ENCODE data around the gene JMJD8.

Gene JMJD8

GRCh38 chr16:652454-653305 is 31.5 kb downstream of the JMJD8 start:
- H3K4me1 ChIP-seq (ENCODE audit: control insufficient read depth, insufficient read depth, low read length) = peaks cover 25% of the 10 kb centered on the region
- no peak overlapping the region for H3K9ac ChIP-seq (ENCODE audit: low read length in 2 of 2)
- no peaks in the 10 kb centered on the region for H3K9me3 ChIP-seq (ENCODE audit: control insufficient read depth in 2 of 2, low read length in 2 of 2)
- no peak overlapping the region for H3K4me3 ChIP-seq (ENCODE audit: low read length in 2 of 2)
- H3K27ac ChIP-seq (ENCODE audit: low read length) = no peak overlapping the region
- H3K36me3 ChIP-seq (ENCODE audit: control insufficient read depth in 2 of 2, insufficient read depth in 2 of 2, low read length in 2 of 2) = no peaks in the 10 kb centered on the region
- H3K27me3 ChIP-seq (ENCODE audit: control insufficient read depth in 1 of 2, insufficient read depth in 2 of 2, low read length in 2 of 2) = no peaks in the 10 kb centered on the region

GRCh38 chr16:651844-652243 is 32.3 kb downstream of the JMJD8 start:
- Histone ChIP-seq H3K9ac (ENCODE audit: low read length in 2 of 2) (no peak overlapping the region), H3K4me3 (ENCODE audit: low read length in 2 of 2) (no peak overlapping the region), H3K4me1 (ENCODE audit: control insufficient read depth, insufficient read depth, low read length) (peaks cover 30% of the 10 kb centered on the region), H3K27ac (ENCODE audit: low read length) (no peak overlapping the region), H3K36me3 (ENCODE audit: control insufficient read depth in 2 of 2, insufficient read depth in 2 of 2, low read length in 2 of 2) (no peaks in the 10 kb centered on the region), H3K9me3 (ENCODE audit: control insufficient read depth in 2 of 2, low read length in 2 of 2) (no peaks in the 10 kb centered on the region), H3K27me3 (ENCODE audit: control insufficient read depth in 1 of 2, insufficient read depth in 2 of 2, low read length in 2 of 2) (no peaks in the 10 kb centered on the region)

- Histone ChIP-seq H3K27me3 (ENCODE audit: control insufficient read depth in 1 of 2, insufficient read depth in 2 of 2, low read length in 2 of 2) (no peaks in the 10 kb centered on the region), H3K9me3 (ENCODE audit: control insufficient read depth in 2 of 2, low read length in 2 of 2) (no peaks in the 10 kb centered on the region), H3K4me3 (ENCODE audit: low read length in 2 of 2) (peak overlapping the region; percentile 76 to 78), H3K9ac (ENCODE audit: low read length in 2 of 2) (peak overlapping the region; percentile 74 to 93), H3K36me3 (ENCODE audit: control insufficient read depth in 2 of 2, insufficient read depth in 2 of 2, low read length in 2 of 2) (no peaks in the 10 kb centered on the region), H3K4me1 (ENCODE audit: control insufficient read depth, insufficient read depth, low read length) (peaks cover 38% of the 10 kb centered on the region), H3K27ac (ENCODE audit: low read length) (no peak overlapping the region)
These were observed 34.5 kb downstream of the JMJD8 start for GRCh38 chr16:649631-650030.

DNA sequence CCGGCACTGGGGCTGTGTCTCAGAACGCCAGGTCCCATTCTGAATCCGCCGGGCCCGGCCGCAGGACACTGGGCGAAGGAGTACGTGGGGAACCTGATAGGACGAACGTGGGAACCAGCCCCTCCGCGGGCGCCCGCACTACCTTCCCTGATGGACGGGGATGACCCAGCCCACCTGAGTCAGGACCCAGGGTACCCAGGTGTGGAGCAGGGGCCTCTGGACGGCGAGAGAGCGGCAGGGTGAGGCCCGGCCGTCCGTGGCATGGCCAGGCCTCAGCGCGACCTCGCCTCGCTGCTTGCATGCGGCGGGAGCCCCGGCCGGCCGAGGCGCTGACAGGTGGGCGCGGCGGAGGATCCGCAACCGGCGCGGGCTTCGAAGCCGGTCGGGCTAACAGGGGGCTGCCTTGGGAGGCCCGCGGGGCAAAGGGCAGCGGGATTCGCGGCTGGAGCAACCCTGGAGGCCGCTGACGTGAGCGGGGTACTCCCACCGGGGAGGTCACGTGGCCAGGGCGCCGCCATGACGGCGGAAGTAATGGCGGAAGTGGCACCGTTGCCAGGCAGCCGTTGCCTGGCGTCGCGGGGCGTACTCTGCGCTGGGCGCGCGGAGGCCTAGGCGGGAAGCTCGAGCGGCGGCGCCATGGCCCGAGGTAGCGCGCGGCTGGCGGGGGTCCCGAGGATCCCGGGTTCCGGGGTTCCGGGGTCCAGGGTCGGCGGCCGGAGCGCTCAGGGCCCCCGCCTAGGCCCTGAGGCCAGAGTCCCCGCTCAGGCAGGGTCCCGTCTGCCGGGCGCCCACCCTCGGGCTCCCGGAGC is 35.1 kb downstream of the JMJD8 start, which contains the start of gene WDR90:
TSS of gene WDR90 (plus strand) at position 585 of the 809 bp plus-strand sequence. CDS start at position 637, 52 bp downstream.
- Histone ChIP-seq H3K4me3 (ENCODE audit: low read length in 2 of 2) (peak within 1 kb of the TSS; percentile 76 to 78), H3K27me3 (ENCODE audit: control insufficient read depth in 1 of 2, insufficient read depth in 2 of 2, low read length in 2 of 2) (no peaks in the 10 kb centered on the region), H3K4me1 (ENCODE audit: control insufficient read depth, insufficient read depth, low read length) (peaks cover 38% of the 10 kb centered on the region), H3K9me3 (ENCODE audit: control insufficient read depth in 2 of 2, low read length in 2 of 2) (no peaks in the 10 kb centered on the region), H3K9ac (ENCODE audit: low read length in 2 of 2) (peak within 1 kb of the TSS; percentile 84 to 93), H3K27ac (ENCODE audit: low read length) (peak within 1 kb of the TSS; percentile 80), H3K36me3 (ENCODE audit: control insufficient read depth in 2 of 2, insufficient read depth in 2 of 2, low read length in 2 of 2) (no peaks in the 10 kb centered on the region)

DNA sequence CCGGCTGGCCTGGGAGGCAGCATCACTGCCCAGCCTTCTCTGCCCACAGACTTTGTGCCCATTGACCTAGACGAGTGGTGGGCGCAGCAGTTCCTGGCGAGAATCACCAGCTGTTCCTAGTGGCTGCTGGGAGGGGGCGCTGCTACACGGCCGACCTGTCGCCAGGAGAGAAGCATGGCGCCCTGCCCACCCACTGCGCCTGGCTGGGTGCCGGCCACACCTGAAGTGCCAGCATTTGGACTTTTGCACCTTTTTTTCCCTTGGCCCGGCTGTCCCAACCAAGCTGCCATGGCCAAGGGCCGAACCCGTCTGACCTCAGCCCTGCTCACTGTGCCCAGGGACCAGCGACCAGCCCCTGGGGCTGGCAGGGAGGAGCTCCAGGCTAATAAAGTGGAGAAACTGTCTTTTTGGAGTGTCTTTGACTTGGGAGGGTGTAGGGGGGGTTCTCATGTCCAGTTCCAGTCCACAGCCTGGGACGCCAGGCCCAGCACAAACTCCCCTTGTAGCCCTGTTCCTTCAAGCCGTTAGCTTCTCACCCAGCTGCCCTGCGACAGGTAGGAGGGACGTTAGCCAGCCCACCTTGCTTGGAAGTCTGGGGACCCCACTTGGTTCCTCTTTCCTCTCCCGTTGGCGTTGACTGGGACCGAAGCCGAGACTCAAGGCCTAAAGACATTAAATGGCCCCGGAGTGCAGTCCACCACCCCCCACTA is 35.9 kb downstream of the JMJD8 start:
- peaks cover 38% of the 10 kb centered on the region for H3K4me1 ChIP-seq (ENCODE audit: control insufficient read depth, insufficient read depth, low read length)
- no peaks in the 10 kb centered on the region for H3K9me3 ChIP-seq (ENCODE audit: control insufficient read depth in 2 of 2, low read length in 2 of 2)
- H3K36me3 ChIP-seq (ENCODE audit: control insufficient read depth in 2 of 2, insufficient read depth in 2 of 2, low read length in 2 of 2) = no peaks in the 10 kb centered on the region
- H3K27ac ChIP-seq (ENCODE audit: low read length) = peak overlapping the region; percentile 80
- H3K4me3 ChIP-seq (ENCODE audit: low read length in 2 of 2) = peak overlapping the region; percentile 76 to 78
- no peaks in the 10 kb centered on the region for H3K27me3 ChIP-seq (ENCODE audit: control insufficient read depth in 1 of 2, insufficient read depth in 2 of 2, low read length in 2 of 2)
- peak overlapping the region; percentile 84 to 93 for H3K9ac ChIP-seq (ENCODE audit: low read length in 2 of 2)

DNA sequence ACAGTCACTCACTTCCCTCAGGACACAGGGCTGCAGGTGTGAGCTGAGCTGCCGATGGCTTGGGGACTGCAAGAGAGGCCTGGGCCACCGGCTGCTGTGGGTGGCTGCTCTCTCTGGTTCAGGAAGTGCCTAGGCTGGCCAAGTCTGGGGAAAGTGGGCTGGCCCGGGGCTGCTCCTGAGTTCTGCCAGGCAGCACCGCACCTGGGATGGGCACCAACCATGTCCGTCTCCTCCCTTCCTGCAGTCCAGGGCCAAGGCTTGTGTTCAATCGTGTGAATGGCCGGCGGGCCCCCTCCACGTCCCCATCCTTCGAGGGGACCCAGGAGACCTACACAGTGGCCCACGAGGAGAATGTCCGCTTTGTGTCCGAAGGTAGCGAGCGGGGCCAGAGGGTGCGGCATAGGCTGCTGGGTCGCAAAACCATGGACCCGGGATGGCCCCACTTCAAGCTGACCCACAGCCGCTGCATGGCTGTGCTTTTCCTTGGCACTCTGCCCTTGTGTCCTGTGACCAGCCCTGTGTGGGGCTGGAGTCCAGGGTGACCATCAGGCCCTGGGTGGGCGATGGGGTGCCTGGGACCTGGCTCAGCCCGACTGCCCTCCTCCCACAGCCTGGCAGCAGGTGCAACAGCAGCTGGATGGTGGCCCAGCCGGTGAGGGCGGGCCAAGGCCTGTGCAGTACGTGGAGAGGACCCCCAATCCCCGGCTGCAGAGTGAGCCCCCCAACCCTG is 36.8 kb downstream of the JMJD8 start:
- no peaks in the 10 kb centered on the region for H3K27me3 ChIP-seq (ENCODE audit: control insufficient read depth in 1 of 2, insufficient read depth in 2 of 2, low read length in 2 of 2)
- no peaks in the 10 kb centered on the region for H3K9me3 ChIP-seq (ENCODE audit: control insufficient read depth in 2 of 2, low read length in 2 of 2)
- no peaks in the 10 kb centered on the region for H3K36me3 ChIP-seq (ENCODE audit: control insufficient read depth in 2 of 2, insufficient read depth in 2 of 2, low read length in 2 of 2)
- H3K4me3 ChIP-seq (ENCODE audit: low read length in 2 of 2) = no peak overlapping the region
- peaks cover 47% of the 10 kb centered on the region for H3K4me1 ChIP-seq (ENCODE audit: control insufficient read depth, insufficient read depth, low read length)
- no peak overlapping the region for H3K9ac ChIP-seq (ENCODE audit: low read length in 2 of 2)
- peak overlapping the region; percentile 80 for H3K27ac ChIP-seq (ENCODE audit: low read length)

DNA sequence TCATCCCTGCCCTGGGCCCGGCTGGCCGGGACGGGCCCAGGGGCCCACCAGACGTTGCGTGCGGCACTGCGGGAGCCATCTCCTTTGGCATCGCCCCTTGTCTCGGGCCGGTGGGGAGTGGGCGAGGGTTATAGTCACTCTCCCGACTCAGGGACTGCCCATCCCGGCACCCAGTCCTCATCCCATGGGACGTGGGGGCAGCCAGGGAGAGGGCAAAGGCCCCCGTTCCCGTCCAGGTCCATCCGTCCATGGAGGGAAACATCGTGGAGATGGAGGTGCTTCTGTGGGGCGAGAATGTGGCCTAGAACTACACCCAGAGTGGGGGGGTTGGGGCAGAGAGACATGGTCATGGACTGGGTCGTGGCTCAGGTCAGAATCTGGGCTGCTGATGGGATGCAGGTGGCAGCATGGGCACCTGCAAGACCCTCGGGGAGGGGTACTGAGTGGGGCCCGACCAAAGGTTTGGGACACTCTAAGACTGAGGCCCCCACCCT is 37.4 kb downstream of the JMJD8 start:
- Histone ChIP-seq H3K36me3 (ENCODE audit: control insufficient read depth in 2 of 2, insufficient read depth in 2 of 2, low read length in 2 of 2) (no peaks in the 10 kb centered on the region), H3K27me3 (ENCODE audit: control insufficient read depth in 1 of 2, insufficient read depth in 2 of 2, low read length in 2 of 2) (no peaks in the 10 kb centered on the region), H3K9ac (ENCODE audit: low read length in 2 of 2) (no peak overlapping the region), H3K4me1 (ENCODE audit: control insufficient read depth, insufficient read depth, low read length) (peaks cover 48% of the 10 kb centered on the region), H3K9me3 (ENCODE audit: control insufficient read depth in 2 of 2, low read length in 2 of 2) (no peaks in the 10 kb centered on the region), H3K4me3 (ENCODE audit: low read length in 2 of 2) (no peak overlapping the region), H3K27ac (ENCODE audit: low read length) (no peak overlapping the region)

- H3K27me3 ChIP-seq (ENCODE audit: control insufficient read depth in 1 of 2, insufficient read depth in 2 of 2, low read length in 2 of 2) = no peaks in the 10 kb centered on the region
- H3K36me3 ChIP-seq (ENCODE audit: control insufficient read depth in 2 of 2, insufficient read depth in 2 of 2, low read length in 2 of 2) = no peaks in the 10 kb centered on the region
- peaks cover 54% of the 10 kb centered on the region for H3K4me1 ChIP-seq (ENCODE audit: control insufficient read depth, insufficient read depth, low read length)
- no peak overlapping the region for H3K4me3 ChIP-seq (ENCODE audit: low read length in 2 of 2)
- H3K27ac ChIP-seq (ENCODE audit: low read length) = no peak overlapping the region
- no peak overlapping the region for H3K9ac ChIP-seq (ENCODE audit: low read length in 2 of 2)
- no peaks in the 10 kb centered on the region for H3K9me3 ChIP-seq (ENCODE audit: control insufficient read depth in 2 of 2, low read length in 2 of 2)
These were observed 38.1 kb downstream of the JMJD8 start for GRCh38 chr16:645852-646678.

DNA sequence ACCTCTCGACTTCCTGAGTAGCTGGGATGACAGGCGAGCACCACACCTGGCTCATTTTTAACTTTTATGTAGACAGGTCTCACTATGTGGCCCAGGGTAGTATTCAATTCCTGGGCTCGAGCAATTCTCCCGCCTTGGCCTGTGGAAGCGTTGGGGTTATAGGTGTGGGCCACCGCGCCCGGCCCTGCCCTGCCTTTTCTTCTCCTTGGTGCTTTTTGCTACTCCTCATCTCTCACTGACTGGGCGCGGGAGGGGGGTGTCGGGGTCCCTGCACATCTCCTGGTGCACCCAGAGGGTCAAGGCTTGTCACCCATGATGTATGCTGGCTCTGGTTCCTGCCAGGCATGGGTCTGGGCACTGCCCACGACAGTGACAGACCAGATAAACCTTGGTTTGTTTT is 39.6 kb downstream of the JMJD8 start:
- H3K36me3 ChIP-seq (ENCODE audit: control insufficient read depth in 2 of 2, insufficient read depth in 2 of 2, low read length in 2 of 2) = no peaks in the 10 kb centered on the region
- no peak overlapping the region for H3K9ac ChIP-seq (ENCODE audit: low read length in 2 of 2)
- H3K9me3 ChIP-seq (ENCODE audit: control insufficient read depth in 2 of 2, low read length in 2 of 2) = no peaks in the 10 kb centered on the region
- no peaks in the 10 kb centered on the region for H3K27me3 ChIP-seq (ENCODE audit: control insufficient read depth in 1 of 2, insufficient read depth in 2 of 2, low read length in 2 of 2)
- H3K27ac ChIP-seq (ENCODE audit: low read length) = no peak overlapping the region
- no peak overlapping the region for H3K4me3 ChIP-seq (ENCODE audit: low read length in 2 of 2)
- peaks cover 49% of the 10 kb centered on the region for H3K4me1 ChIP-seq (ENCODE audit: control insufficient read depth, insufficient read depth, low read length)

Data from stomach smooth muscle (tissue), 2 donors.